Cardiac fibroblast (primary cell): ENCODE results near the gene TRABD2A.
"Not testable (repeated sequence)": the region's sequence is repeated elsewhere in the genome, so short reads cannot be mapped to it uniquely, and the experiment has no call there.

ENCODE experiments used
- DNase-seq, 2 donors: peaks; one replicate each; pipeline versions ENCODE4 v3.0.0 to v3.0.0-alpha.2; 2010; ENCODE audit warnings: low read depth in 2 of 2
- H3K4me3 ChIP-seq, 2 donors: replicated peaks in 1 of 2; 1 replicate in 1 of 2; 2 replicates in 1 of 2; pipeline ENCODE4 v1.5.1; 2011; ENCODE audit warnings: low read depth in 2 of 2, low read length in 2 of 2, mild to moderate bottlenecking in 2 of 2, moderate library complexity in 1 of 2
- TF ChIP-seq, protein P1 (sequence below): IDR thresholded peaks from one replicate; pipeline ENCODE4 v1.5.1; 2011; ENCODE audit warnings: low read depth, mild to moderate bottlenecking, low read length, inconsistent platforms

Gene TRABD2A

DNA sequence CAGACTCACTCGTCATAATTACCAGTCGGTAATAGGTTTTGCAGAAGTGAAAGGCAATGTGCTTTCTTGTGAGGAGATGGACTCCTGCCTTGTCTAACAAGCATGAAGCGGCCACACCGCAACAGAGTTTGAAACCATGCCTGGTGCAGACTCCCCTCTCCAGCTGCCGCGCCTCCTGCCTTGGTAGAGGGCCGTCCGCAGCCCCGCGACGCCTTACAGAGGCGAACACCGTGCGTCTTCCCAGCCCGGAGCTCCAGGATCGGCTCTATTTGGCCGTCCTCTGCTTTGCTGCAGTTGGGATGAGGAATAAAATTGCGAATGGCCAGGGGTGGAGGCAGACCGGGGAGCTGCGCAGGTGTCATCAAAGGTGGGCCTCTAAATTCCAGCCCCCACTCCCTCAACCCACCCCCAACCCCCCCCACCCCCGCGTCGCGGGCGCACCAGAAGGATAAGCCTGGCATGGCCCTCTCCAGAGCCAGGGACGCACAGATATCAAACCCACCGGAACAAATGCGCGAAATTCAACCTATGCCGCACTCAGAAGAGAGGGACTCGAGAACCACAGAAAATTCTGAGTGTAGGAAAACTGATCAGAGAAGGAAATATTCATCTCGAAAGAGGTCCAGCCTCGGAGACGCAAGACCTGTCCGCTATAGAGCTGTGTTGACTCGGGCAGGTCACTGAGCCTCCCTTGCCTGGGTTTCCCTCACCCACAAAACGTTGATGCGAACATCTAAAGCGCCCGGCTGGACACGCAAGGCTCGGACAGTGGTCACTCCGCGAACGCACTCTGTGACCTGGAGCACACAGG, 1.1 kb downstream of the TRABD2A start:
- TF ChIP-seq, protein P1, sequence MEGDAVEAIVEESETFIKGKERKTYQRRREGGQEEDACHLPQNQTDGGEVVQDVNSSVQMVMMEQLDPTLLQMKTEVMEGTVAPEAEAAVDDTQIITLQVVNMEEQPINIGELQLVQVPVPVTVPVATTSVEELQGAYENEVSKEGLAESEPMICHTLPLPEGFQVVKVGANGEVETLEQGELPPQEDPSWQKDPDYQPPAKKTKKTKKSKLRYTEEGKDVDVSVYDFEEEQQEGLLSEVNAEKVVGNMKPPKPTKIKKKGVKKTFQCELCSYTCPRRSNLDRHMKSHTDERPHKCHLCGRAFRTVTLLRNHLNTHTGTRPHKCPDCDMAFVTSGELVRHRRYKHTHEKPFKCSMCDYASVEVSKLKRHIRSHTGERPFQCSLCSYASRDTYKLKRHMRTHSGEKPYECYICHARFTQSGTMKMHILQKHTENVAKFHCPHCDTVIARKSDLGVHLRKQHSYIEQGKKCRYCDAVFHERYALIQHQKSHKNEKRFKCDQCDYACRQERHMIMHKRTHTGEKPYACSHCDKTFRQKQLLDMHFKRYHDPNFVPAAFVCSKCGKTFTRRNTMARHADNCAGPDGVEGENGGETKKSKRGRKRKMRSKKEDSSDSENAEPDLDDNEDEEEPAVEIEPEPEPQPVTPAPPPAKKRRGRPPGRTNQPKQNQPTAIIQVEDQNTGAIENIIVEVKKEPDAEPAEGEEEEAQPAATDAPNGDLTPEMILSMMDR, result no peak
- peak overlapping the region; percentile 2 to 56 for H3K4me3 ChIP-seq
- no peak for DNase-seq

DNA sequence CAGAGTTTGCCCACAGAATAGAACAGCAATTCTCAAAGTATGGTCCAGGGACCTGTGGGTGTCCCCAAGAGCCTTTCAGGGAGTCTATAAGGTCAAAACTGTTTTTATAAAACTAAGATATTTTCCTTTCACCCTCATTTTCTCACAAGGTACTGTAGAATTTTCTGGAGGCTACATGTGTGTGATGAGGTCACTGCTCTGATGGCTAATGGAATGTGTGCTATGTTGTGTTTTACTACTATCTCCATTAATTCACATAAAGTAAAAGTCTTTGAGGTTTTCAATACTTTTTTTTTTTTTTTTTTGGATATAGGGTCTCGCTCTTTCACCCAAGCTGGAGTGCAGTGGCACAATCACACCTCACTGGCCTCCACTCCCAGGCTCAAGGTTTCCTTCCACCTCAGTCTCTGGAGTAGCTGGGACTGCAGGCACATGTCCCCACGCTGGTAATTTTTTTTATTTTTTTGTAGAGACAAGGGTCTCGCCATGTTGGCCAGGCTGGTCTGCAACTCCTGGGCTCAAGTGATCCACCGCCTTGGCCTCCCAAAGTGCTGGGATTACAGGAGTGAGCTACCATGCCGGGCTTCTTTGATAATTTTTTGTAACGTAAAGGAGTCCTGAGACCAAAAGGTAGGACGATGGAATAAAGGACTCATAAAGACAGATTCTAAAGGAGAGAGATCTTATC, 1.8 kb downstream of the TRABD2A start:
- TF ChIP-seq, protein P1, result no peak
- DNase-seq, result no peak
- H3K4me3 ChIP-seq, result no peak overlapping the region

DNA sequence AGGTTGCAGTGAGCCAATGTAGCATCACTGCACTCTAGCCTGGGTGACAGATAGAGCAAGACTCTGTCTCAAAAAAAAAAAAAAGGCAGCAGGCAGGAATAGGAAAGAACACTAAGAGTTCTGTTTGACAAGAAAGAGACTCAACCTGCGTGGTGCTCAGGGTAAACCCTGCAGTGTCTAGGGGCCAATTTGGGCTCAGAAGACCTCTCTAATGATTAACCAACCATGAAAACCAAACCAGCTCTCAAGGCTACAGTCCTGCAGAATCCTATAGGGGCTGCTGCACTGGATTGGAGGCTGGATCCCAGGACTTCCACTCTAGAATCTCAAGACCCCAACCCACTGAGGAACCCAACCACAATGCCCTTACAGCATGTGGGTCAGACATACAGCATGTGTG, 2.4 kb downstream of the TRABD2A start:
- no peak for DNase-seq
- TF ChIP-seq, protein P1, result no peak
- H3K4me3 ChIP-seq, result no peak overlapping the region

DNA sequence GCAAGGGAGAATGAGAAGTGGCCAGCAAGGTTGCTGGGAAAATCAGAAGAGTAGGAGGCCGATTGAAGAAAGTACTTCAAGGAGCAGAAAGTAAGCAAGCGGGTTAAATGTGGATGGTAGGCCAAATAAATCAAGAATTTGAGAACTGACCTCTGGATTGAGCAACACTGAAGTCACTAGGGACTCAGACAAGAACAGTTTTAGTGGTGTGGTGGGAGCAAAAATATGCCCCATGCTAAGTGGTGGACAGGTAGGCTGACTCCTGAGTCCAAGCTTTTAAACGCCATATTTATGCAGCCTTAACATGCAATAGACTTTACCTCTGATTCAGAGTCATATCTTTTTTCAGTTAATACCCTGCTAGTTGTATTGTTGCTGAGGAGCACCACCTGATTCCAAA, 4.5 kb downstream of the TRABD2A start:
- TF ChIP-seq, protein P1, result no peak
- no peak for DNase-seq
- H3K4me3 ChIP-seq, result no peak overlapping the region

DNA sequence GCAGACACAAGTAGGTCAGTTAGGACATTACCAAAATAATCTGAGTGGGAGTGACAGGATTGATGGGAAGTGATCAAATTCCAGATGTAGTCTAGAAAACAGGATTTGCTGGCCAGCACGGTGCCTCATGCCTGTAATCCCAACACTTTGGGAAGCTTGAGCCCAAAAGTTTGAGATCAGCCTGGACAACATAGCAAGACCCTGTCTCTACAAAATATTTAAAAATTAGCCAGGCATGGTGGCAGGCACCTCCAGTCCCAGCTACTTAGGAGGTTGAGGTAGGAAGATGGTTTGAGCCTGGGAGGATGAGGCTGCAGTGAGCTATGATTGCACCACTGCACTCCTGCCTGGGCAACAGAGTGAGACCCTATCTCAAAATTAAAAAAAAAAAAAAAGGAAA, 5.3 kb downstream of the TRABD2A start:
- DNase-seq, H3K4me3 ChIP-seq: not testable (repeated sequence)

DNA sequence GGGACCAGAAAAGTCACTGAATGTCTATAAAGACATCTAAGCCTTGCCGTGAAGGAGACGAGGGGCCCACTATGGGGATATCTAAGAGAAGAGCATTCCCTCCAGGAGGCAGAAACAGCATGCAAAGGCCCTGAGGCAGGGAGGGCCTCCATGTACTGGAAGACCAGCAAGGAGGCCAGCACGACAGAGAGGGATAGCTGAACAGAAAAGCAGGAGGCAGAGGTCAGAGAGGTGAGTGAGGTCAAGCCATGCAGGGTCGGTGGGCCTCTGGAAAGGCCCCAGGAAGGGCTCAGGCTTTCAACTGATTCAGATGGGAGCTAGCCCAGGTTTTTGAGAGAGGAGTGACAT, 5.7 kb downstream of the TRABD2A start:
- TF ChIP-seq, protein P1, result no peak
- H3K4me3 ChIP-seq, result no peak overlapping the region
- no peak for DNase-seq

DNA sequence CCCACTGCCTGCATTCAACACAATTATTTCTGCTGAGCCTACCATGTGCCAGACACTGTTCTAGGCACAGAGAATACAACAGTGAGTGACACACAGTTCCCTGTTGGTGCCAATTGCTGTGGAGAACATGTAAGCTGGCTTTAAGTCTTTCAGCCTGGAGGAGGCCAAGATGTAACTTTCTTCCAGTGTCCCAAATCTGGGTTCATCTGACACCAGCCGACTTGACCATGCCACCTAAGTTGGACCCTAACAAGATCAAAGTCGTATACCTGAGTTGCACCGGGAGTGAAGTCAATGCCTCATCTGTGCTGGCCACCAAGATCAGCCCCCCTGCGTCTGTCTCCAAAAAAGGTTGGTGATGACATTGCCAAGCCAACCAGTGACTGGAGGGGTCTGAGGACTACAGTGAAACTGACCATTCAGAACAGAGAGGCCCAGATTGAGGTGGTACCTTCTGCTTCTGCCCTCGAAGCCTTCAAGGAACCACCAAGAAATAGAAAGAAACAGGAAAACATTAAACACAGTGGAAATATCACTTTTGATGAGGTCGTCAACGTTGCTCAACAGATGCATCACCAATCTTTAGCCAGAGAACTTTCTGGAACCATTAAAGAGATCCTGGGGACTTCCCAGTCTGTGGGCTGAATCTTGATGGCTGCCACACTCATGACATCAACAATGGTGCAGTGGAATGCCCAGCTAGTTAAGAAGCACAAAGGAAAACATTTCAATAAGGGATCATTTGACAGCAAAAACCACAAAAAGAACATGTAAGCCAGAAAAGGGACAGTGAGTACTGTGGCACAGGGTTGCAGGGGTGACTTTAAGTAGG, 6.3 kb downstream of the TRABD2A start:
- DNase-seq, result peak; percentile 32 to 67
- no peak overlapping the region for H3K4me3 ChIP-seq
- TF ChIP-seq, protein P1, result no peak
